T follicular helper cell (primary cell): Measurements from ENCODE around the gene DSCAML1.

Experiments
- DNase-seq: peaks from one replicate; pipeline ENCODE4 v3.0.0-alpha.2; 2020; ENCODE audit warnings: low read depth

The DSCAML1 gene

DNA sequence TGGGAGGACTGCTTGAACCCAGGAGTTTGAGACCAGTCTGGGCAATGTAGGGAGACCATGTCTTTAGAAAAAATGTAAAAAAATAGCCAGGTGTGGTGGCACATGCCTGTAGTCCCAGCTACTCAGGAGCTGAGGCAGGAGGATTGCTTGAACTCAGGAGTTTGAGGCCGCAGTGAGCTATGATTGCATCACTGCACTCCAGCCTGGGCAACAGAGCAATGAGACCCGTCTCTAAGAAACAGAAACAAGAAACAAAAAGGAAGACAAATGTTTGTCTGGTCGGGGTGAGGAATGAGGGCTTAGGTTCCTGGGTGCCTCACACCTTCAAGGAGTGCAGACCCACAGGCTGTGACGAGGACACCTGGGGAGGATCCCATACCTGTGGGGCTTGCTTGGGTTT lies 277.4 kb downstream of the DSCAML1 start:
- DNase-seq: no peak

DNA sequence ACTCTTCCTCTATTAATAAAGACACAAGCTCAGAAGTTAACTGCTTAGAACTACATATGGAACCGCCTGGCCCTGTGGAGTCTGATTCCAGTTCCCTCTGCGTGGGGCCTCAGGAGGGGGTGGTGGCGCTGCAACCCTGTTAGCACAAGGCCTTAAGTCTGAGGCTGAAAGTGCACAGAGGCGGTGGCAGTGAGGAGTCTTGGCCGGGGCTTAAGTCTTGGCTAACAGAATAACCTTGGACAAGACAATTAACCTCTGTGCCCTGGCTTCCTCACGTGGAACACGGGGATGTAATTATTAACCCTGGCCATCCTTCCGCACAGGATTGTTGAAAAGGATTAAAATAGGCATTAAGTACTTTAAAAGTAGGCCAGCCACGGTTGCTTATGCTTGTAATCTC lies 277.8 kb downstream of the DSCAML1 start:
- no peak for DNase-seq

DNA sequence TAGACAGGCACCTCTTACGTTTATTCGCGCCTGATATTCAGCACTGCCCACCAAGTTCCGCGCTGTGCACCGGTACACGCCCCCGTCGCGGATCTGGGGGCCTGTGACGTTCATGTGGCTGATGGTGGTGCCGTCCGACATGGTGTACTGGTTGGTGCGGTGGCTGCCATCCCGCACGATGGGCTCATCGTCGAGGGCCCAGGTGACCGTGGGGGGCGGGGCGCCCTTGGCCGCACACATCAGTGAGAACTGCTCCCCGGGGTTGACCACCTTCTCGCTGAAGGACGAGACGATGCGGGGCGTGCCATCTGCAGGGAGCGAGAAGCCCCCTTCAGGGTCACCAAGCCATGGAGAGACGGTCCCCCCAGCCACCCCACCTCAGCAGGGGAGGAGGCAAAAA lies 278.6 kb downstream of the DSCAML1 start:
- DNase-seq: no peak

DNA sequence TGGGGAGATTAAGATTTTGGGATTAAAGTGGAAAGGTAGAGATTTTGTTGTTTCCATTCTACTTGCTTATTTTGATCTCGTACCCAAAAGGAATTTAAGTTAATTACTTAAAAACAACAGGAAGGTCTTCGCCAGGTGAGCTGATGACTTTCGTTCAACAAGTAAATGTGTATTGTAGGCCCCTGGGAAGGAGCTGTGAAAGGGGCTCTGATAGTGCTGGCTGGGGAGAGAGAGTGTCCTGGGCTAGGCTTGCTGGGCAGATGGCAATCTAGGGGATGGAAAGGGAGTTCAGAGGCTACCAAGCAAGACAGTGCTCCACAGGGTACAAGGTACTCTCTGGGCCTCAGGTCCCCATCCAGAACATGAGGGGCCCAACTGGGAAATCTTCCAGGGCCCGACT lies 279.9 kb downstream of the DSCAML1 start:
- DNase-seq: no peak

DNA sequence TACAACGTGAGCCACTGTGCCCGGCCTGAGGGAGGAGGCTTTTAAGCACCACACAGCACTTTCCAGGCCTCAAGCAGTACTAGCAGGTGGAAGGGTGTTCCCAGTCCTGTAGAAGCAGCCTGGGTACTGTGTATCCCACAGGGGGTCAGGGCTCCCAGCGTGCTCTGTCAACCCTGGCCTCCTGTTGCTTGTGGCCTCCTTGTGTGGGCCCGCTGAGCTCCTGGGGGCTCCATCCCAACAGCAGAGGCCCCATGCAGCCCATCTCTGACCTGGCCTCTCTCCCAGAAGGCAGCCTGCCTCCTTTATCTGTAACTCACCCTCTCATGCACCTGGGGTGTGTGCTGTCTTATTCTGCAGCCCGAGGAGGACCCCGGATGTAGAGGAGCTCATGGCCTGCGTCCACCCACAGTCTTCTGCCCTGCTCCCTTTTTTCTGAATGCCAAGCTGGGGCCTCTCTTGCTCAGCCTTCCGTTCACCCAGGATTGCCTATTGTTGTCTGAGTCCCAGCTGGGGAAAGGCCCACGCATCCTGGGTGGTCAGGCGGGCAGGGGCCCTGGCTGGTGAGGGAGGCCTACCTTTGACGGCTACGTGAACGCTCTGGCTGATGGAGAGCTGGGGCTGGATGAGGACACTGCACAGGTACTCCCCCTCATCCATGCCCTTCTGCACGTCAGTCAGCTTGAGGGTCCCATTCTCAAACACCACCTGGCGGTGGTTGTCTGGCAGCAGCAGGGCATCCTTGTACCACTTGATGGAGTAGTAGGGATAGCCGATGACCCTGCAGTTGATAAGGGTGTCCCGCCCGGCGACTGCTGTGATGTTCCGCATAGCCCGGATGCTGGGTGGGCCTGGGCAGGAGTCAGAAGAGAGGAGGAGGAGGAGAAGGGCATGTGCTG lies 280.9 kb downstream of the DSCAML1 start:
- DNase-seq: no peak

DNA sequence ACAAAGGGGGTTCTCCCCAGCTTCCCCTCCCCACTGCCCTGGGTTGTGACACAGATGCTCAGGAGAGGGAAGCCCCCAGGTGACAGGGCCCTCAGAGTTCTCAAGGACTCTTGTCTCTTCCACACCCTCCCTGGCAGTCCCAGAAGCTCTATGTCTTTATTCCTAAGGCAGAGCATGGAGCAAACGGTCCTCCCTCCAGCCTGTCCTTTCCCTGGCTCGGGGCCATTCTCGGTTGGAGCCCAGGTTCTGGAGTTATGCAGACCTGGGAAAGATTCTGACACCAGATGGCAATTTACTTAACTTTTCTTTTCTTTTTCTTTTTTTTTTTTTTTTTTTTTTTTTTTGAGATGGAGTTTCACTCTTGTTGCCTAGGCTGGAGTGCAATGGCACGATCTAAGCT lies 282.8 kb downstream of the DSCAML1 start:
- DNase-seq: no peak

DNA sequence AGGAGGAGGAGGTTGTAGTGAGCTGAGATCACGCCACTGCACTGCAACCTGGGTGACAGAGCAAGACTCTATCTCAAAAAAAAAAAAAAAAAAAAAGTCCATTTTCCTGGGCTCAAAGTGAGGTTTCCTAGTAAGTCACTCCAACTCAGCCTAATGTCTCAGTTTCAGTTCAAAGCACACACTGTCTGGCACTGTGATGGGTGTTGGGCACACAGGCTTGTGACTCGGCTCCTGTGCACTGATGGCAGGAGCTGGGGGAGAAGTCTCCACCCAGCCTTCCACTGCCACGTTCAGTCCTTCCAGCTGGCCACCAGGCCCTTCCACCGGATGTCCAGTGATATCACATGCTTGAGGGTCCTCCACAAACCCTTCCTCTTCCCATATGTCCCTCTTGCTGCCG lies 283.4 kb downstream of the DSCAML1 start:
- DNase-seq: no peak

DNA sequence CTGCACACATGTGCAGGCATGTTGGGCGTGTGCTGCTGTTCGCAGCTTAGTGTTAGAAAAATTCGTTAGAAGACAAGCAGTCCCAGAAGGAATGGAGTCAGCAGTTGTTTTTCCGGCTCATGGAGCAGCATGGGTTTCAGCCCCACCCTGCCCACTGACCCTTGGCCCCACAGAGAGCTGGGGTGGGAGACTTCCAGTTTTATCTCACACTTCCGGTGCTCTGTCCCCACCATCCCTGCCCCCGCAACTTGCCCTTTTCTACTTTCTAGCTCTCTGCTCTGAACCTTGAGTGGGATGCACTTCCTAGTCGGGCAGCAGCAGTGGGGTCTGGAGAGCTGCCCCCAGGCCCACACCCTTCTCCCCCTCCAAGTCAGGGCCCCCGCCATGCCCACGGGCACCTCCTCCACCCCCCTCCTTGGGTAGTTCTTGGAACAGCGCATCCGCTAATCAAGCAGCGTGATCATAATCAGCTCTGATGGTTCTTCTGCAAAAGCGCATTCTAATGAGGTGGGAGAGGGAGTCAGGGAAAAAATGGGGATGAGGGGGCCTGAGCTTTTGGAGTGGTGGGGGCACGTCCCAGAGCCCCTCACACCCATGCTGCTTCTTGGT lies 285.0 kb downstream of the DSCAML1 start:
- no peak for DNase-seq

DNA sequence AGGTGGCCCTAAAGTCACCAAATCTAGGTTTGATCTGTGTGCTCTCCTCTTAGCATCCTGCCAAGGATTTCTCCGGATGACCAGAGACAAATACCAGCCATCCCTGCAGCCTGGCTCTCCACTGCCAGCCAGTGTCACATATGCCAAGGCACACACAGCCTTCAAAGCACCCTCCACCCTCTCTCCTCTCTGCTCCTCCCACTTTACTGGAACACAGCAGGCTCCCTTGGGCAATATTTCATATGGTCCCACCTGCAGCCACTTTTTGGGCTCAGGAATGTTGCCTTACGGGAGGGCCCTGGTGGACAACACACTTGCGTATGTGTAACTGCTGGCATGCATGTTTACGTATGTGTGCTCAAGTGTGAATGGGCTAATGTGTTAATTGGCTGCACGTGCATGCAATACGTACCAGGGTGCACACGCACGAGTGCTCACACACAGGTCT lies 285.5 kb downstream of the DSCAML1 start:
- DNase-seq: no peak

DNA sequence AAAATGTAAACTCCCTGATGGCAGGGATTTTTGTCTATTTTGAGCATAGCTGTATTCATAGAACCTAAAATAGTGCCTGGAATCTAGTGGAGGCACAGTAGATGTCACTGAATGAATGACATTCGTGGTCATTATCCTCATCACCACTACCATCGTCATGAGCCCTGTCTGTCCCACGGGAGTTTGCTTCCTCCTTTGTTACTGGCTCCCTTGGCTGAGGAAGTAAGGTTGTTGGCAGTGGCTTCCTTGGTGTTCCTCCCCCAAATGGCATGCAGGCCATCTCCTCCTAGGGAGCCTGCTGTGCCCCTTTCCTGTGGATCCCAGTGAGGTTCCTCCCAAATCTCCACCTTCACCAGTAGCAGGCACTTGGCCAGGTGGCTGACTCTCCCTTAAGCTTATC lies 286.4 kb downstream of the DSCAML1 start:
- DNase-seq: no peak

DNA sequence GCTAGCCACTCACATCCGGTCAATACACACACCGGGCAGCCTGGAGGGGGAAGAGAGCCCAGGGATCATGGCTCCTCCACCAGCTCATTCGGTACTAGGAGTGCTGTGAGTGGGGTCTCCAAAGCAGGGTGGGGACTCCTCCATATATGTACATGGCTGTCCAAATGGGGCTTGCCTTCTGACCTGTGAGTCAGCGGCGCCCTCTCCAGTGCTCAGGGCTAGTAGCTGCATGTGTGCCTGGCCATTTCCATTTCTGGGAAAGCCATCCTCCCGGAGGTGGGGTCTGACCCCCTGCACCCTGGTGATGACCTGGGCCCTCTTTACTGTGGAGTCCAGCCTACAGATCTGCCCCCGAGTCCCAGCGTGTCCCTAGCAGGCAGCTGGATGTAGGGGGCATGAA lies 287.5 kb downstream of the DSCAML1 start:
- DNase-seq: no peak

DNA sequence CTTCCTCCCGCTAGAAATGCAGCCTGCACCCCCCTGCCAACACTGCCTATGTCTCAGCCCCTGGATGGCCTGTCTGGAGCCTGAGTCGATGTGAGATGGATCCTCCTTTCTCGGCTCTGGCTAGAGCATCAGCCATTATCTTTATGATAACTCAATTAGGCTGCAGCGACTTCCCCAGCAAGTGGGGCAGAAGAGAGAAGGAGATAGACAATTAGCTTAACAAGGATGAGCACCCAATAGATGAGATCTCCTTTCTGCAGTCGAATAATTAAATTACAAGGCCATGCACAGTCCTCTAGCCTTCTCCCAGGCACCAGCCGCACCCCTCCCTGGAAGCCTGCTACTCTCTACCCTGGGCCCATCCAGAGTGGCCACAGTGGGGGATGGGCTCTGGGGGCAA lies 290.0 kb downstream of the DSCAML1 start:
- DNase-seq: no peak

DNA sequence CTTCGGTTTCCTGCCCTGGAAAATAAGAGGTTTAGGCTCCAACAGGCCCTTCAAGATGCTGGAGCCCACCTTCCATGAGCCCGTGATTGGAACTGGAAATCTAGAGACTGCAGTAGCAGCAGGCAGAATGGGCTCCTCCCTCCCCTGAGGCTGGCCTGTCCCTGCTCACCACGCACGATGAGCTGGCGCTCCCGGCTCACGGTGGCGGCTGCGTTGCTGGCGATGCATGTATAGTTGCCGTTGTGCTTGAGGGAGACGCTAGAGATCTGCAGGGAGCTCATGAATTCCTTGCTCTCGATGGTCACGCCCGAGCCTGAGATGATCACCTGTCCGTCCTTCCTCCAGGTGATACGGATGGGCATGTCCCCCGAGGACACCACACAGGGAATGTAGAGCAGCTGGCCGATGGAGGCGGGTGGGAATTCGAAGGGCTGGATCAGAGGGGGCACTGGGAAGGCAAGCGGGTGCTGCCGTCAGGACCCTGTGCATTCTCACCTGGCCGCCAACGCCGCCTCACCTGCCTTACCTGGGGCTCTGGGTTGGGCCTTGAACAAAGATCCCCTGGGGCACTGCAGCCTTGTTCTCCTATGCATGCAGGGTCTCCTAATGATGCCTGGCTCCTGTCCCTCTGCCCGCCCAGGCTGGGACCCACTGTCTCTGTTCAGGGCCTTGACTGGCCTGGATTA lies 291.6 kb downstream of the DSCAML1 start:
- no peak for DNase-seq

DNA sequence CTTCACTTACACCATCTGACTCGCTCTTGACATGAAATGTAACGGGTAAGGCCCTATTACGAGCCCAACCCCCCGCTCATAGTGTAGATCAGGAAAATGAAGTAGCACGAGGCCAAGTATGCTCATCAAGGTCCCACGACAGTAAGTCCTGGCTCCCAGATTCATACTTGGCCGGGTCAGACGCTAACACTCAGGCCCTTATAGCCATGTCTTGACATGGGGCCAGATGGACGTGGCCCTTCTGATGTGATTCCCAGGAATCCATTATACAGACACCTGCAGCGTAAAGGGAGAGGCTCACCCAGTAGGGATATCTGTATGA lies 294.3 kb downstream of the DSCAML1 start:
- DNase-seq: no peak

DNA sequence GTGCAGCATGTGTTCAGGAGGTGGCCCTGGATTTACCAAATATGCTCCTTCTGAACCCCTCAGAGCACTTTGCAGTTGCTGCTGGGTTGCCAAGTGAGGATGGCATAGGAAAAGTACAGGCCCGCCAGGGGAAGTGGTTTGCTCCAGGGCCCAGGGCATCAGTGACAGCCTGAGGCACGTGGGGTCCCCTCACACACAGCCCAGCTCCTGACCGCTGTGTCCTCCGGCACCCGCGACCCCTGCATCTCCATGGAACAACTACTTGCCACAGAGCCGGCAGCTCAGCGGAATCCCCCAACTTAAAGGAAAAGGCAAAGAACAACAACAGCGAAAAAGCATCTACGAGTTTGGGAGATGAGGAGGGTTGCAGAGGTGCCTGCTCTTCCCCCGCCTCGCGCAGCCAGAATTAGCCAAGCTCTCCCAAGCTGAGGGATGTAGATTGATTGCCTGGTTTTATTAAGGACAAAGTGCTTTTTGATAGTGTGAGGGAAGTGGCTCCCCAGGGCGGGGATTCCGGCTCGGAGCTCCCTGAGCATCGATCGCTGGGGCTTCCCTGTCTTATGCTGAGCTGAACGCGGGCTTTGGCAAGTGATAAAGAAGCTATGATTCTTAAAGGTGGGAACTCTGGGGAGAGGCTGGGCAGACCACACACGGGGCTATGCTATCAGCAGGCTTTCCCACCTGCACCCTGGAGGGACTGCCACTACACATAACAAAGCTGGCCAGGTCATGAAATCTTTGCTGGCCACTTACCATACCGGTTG lies 294.8 kb downstream of the DSCAML1 start:
- DNase-seq: no peak

DNA sequence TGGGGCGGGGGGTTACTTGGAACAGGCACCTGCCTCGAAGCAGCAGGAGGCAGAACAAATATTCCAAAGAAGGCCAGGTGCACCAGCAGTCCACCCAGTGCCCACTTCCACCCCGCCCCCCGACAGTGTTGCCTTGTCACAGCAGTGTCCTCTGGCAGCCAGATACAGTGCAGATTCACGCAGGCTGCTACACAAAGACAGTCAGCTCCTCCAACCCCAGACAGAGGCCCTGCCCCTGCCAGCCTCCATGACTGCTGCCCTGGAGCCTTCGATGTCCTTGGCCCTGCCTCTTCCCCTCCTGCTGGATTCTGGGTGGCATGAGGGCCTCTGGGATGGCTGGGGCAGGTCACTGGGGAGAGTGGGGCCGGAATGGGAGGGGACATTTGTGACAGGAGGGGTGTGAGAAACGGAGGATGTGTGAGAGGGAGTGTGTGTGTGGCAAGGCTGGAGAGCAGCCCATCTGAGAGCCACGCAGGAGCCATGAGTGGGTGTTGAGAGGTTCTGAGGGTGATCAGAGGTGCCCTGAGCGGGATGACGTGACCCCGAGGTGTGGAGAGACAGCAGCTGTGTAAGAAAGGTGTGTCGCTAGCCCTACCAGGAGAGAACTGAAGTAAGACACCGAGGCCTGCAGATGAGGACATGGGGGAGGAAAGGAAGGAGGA lies 295.6 kb downstream of the DSCAML1 start:
- no peak for DNase-seq

DNA sequence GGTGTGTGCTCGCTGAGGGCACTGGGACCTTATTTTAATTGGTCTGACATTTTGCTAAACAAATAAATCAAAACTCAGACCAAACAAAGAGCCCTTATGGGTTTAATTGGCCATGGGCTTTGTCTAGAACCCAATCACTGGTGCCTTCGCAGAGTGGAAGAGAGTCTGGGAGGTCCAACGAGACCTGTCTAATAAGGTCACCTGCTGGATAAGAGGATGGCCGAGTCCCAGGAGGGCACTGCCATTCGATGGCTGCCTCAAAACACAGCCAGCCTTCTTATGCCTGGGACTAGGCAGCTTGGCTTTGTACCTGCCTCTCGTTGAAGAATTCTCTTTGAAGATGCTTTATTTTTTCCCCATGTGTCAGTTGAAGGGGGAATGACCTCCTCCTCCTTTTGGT lies 298.2 kb downstream of the DSCAML1 start:
- no peak for DNase-seq

DNA sequence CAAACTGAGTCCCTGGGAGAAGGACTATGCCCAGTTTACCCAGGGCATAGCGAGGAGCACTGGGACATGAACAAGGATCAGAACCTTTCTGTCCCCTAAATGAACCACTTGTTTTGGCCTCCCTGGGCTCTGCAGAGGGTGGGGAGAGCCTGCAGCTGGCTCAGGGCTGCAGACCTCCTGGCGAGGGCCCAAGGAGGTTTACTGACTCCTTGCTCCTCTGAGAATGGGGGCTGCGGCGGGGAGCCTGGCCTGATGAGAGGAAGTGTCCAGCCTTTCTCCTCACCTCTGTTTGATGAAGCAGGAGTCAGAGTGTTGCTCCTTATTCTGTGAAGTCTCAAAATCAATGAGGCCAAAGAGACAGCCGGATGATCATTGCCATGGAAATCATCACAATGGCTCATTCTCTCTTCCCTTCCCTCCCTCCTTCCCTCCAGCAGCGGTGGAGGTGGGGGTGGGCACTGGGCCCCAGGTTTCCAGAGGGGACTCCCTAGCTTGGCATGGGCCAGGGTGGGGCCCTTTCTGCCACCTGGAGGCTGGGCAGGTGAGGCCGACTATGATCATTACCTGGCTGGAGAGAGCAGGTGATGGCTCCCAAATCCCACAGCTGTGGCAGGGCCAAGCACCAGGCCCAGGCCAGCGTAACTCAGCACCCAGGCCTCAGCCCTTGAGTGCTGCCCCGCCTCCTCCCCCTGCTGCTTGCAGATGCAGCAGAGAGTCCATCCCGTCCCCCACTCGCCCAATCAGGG lies 299.6 kb downstream of the DSCAML1 start:
- no peak for DNase-seq

DNA sequence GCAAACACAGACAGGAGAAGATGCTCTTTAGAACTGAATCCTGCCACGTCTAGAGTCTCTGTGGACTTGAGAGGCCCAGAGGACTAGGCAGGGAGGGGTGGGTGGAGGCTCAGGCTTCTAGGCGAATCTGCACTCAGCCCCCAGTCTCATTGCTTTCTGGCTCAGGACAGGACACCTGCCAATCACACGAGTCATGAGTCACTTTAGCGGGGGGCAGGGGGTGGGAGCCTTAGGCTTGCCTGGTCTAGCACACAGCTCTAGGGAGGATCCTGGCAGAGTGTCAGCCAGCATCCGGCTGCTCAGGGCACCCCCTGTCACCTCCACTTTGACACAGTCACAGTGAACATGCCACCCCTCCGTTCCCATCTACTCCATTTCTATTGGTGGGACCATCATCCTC lies 301.7 kb downstream of the DSCAML1 start:
- no peak for DNase-seq

DNA sequence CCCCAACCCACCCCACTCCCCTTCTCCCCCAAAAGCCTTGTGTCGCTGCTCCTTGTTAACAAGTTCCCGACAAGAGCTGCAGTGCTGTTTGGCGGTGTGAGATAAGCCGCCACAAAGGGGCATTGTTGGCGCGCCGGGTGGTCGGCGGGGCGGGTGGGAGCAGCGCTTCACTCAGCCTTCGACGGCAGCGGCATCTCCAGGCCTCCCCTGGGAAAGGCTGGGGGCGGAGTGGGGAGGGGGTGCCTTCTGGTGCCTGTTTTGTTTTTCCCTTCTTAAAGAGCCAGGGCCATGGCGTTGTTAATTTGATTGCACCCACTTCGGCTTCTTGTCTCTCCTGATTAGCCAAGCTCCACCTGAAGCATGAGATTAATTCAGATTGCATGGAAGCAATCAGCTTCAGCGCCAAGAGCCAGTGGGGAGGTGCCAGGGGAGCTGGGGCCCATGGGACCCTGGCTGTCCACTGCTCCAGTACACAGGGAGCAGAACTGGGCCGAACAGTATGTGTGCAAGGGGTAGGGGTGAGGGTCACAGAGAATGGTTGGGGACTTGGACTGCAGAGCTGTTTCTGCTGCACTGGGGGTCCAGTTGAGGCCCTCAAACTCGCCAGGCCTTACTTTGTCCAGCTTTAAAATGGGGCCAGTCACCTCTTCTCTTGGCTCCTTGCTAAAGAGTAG lies 304.3 kb downstream of the DSCAML1 start:
- no peak for DNase-seq

DNA sequence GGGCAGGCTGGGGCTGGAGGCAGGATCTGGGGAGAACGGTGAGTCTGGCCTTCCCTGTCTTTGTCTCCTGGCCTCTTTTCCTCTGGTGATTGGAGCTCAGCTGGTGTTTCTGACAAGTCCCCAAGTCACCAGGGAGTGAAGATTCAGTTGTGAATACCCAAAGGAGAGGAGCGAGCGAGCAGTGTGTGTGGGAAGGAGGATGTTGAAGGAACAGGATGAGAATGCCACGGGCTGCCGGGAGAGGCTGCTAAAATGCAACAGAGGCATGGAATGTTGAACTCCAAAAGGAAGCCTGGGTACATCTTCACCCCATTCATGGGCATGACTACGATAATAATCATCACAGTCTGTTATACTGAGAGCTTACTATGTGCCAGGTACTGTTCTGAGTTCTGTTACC lies 306.1 kb downstream of the DSCAML1 start:
- no peak for DNase-seq
